ENCODE results near the gene ZFP1.

The ZFP1 gene
- 3.1 to 13.0 (median 8.4) reads per million in 17 experiments for total RNA-seq

DNA sequence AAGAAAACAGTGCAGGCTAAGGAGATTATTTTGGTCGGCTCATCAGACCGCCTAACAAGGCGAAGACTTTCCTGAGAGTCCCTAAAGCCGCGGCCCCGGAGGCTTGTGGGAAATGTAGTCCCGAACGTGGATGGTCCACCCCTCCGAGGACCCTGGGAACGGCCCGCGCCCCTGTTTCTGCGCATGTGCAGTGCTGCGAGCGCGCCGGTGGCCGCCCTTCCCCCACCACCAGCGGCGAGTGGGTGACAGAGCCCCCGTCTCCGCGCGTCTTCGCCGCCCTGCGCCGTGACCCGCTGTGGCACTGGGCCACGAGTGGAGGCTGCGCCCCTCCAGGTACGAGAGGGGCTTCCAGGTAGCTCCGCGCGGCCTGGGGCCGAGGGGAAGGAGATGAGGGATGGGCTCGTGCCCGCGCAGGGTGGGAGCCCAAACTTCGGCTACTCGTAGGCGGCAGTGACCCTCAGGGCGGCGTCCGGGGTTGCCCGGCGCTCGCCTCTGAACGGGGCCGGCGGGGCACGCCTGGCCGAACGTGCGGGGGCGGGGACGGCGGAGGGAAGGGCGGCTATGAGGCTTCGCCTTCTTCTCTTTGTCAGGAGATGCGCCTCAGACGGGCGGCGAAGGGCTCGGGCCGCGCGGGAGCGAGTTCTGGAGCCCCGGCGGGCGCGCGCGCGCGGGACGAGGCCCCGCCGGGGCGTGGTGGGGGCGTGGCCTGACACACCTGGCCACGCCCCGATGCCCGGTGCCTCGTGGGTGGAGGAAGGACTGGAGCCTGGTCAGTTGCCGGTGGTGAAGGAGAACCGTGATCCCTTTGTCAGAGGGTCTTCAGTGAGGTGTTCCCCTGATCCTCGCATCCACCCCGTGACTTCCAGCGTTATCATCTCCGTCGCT is at the start of gene ZFP1:
Gene ZFP1, plus strand, starts transcription at position 214 of the 885 bp plus-strand sequence. CDS start 4,428 bp downstream, outside the sequence.
- peak; percentile 96 to 98 (median 96) for DNase-seq

DNA sequence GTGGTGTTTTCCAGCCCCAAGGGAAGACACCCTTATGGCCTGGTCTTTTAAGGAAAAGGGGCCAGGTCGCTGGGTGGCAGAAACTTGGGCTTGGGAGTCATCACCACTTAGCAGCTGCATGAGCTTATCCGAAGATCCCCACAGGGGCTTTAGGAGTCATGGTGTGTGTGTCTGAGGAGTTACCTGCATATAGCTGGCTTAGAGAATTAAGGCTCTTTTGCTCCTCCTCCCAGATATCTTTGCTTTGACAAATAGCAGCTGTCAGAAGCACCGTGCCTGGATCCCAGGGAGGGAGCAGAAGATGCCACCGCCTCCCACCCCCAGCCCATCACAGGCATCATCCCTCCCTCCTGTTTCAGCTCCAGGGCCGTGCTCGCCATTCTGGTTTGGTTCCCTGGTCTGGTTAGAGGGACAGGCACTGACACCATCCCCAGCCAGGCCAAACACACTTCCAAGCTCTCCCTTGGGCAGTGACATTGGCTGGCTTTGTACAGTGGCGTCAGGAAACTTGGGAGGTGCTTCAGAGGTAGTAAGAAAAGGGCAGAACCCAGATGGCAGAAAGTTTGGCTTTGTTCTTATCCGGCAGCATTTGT is 49.2 kb upstream of the ZFP1 start:
- DNase-seq = no peak

DNA sequence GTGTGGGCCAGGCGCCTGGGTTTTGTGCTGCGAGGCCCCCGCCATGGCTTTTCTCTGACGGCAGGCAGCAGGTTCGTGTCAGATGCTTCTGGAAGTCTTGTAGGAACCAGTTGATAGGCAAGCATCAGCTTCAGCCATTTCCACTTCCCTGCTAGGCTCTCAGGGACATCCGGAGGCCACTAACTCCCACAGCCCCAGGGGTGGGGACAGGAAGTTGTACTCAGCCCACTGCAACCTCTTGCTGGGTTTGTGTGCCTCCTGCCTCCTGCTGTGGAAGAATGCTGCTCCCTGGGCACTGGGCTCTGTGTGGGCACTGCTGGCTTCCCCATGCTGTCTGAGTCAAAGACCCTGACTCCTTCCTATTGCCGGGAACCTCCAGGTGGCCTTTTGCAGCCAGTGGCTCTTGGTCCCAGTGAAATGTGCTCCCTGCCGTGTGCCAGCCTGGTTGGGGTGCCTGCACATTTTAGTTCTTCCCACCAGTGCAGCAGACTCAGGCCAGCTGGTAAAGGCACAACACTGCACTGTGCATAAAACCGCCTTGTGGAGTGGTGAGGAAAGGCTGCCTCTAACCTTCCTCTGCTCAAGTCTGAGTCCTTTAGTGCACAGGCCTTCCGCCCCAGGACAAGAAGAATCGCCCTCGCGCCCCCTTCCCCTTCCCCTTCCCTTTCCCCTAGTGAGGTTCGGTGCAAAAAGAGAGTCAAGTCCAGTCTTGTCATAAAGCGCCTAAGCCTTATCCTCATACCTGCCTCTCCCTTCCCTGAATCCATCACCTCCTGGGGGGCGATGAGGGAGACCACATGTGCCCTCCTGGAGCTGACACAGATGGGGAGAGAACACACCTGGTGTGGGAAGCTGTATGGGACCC is 48.4 kb upstream of the ZFP1 start:
- peak; percentile 78 to 89 (median 89) for DNase-seq

- DNase-seq = no peak
Measured at GRCh38 chr16:75100603-75100990, 47.7 kb upstream of the ZFP1 start.

GRCh38 chr16:75101635-75102034 is 46.7 kb upstream of the ZFP1 start:
- DNase-seq = no peak

DNA sequence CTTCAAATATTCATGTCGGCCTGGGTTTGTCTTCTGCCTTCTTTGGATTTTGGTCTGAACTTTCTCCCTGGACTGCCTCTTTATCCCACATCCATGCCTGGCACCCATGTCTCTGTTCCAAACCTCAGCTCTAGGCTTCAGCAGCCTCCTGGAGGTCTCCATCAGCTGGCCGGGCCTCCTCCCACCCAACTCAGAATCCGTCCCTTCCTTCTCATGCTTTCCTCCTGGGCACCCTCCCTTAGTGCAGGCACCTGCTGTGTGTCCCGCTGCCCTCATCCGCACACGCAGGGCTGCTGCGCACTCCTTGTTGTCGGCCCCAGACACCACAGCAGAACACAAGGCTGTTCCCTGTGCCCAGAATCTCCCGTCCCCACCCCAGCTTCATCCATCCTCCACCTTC is 45.7 kb upstream of the ZFP1 start:
- no peak for DNase-seq

DNA sequence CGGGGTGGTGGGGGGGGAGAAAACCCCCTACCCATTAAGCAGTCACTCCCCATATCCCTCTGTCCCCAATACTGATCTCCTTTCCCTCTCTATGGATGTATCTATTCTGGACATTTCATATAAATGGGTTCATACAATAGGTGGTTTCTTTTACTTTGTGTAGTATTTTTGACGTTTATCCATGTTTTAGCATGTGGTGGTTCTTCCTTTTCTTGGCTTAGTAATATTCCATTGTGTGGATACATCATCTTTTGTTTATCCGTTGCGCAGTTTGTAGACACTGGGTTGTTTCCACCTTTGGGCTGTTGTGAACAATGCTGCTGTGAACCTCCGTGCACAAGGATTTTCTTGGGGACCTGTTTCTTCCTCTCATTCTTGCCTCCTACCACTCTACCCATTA is 44.3 kb upstream of the ZFP1 start:
- no peak for DNase-seq

GRCh38 chr16:75104836-75105235 is 43.5 kb upstream of the ZFP1 start:
- no peak for DNase-seq

DNA sequence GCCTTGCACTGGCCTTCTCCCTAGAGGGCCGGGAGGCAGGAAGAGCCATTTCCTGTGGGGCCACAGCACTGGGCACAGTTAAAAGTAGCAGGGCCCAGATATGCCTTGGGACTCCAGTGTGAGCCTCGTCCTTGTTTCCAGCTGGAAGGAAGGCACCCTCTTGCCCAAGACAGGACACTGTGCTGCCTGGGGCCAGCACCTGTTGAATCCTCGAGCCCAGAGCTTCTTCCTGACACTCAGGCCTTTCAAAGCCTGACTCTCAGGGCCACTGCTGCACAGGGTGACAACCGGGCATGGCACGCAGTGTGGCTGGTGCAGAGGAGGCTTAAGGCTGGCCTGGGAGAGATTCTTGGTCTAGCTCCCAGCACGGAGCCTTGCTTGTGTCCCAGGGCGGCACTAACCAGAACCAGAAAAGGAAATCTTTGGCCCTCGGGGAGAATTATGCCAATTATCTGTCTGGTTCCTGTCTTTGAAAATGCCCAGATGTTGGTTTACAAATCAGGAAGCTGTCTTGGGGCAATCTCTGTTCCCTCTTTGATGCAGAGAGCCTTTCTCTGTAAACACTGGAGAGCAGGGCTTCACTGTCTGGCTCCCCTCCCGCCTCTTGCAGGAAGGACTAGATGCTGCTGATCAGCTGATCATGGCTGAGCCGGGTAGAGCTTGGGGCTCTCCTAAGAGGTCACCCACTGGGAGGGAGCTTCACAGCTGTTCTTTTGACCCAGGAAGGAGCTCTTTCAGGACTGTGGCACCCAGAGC is 42.8 kb upstream of the ZFP1 start:
- DNase-seq = peak; percentile 81 to 92 (median 90)

GRCh38 chr16:75106351-75107274 is 41.7 kb upstream of the ZFP1 start:
- DNase-seq = no peak

DNA sequence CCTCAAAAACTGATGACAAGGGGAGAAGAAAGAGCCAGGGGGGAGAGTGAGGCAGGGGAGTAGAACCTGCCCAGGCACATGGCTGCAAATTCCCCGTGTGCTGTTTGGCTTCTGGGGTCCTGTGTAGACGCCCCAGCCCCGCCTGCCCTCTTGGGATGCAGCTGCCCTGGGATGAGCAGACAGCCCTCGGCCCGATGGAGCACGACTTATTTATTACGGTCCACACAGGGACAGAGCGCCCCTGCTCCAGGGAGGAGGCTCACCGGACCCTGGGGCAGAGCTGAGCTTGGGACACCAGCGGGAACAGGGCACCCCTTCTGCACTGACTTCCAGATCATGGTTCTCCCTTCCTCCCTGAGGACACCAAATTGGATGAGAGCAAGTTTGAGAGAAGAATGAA is 40.8 kb upstream of the ZFP1 start:
- no peak for DNase-seq

- peak; percentile 74 to 86 (median 84) for DNase-seq
Measured at GRCh38 chr16:75108792-75109731, 39.3 kb upstream of the ZFP1 start.

DNA sequence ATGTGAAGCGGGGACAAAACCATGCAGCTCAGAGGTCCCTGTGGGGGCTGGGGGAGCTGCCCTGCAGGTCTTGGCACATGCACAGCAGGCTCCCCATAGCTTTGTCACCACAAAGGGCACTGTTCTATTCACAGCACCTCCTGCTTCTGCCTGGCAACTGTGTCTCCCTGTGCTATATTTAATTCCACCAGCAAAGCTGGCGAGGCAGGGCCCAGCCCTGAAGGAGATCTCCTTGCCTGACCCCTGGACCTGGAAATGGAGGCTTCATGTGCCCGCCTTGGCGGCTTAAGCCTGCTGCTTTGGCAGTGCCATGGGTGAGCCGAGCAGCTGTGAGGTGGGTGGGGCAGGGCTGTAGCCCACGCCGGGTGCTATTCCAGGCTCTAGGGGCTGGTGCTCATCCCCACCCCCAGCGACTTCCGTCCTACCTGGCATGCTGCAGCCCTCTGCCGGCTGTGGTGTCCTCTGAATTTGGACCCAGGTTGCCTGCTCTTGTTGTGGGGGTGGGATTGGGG is 38.5 kb upstream of the ZFP1 start:
- peak in 2 of 4 experiments; percentile 25 to 28 for DNase-seq

DNA sequence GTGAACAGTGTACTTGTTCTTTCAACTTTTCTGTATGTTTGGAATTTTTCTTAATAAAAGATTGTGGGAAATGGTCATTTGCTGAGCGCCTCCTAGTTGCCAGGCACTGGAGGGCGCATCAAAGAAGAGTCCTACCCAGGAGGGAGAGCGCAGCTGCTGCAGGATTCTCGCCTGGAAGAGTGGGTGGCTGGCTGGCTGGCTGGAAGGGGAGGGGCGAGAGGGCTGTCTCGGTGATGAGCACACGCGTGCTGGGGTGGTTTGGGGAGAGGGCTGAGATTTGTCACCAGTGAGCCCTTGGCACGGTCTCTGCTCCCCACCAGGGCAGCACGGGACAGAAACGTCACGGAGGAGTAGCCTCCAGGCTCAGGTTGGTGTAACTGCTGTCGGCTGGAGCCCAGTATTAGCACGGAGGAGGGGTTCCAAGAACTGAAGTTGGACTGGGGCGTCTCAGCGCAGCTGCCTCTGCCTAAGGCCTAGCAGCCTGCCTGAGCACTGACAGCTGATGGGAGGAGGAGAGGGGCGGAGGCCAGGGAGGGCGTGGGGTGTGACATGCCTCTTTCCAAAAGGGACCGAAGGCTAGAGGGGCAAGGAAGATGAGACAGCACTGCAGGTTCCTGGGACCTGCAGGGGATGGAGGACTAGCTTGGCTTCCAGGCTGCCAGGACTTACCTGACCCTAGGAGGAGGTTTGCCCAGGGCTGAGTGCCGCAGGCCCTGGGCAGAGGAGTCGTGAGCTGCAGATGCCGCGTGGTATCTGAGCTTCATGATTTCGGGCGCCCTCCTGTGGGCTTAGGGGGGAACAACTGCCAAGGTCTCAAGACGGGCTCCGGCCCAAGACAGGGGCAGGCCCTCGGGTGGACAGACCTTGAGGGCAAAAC is 37.4 kb upstream of the ZFP1 start:
- peak; percentile 94 to 96 (median 95) for DNase-seq

DNA sequence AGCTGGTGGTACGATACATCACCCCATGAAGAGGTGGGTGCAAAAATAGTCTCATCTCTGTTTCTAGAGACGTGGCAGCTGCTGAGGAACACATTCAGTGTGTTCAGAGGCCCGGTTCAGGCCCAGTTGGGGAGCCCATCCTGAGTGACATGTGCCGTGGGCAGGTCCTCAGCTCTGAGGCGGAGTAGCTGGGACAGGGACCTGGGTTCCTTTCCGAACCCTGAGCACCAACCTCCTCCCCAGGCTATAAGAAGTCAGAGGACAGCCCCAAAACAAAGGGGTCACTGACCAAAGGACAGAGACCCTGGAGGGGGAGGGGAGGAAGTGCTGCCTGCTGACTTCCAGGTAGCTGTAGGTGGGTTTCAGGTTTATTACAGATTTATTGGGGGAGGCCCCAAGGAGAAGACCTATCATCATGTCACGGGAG is 36.8 kb upstream of the ZFP1 start:
- DNase-seq = no peak

DNA sequence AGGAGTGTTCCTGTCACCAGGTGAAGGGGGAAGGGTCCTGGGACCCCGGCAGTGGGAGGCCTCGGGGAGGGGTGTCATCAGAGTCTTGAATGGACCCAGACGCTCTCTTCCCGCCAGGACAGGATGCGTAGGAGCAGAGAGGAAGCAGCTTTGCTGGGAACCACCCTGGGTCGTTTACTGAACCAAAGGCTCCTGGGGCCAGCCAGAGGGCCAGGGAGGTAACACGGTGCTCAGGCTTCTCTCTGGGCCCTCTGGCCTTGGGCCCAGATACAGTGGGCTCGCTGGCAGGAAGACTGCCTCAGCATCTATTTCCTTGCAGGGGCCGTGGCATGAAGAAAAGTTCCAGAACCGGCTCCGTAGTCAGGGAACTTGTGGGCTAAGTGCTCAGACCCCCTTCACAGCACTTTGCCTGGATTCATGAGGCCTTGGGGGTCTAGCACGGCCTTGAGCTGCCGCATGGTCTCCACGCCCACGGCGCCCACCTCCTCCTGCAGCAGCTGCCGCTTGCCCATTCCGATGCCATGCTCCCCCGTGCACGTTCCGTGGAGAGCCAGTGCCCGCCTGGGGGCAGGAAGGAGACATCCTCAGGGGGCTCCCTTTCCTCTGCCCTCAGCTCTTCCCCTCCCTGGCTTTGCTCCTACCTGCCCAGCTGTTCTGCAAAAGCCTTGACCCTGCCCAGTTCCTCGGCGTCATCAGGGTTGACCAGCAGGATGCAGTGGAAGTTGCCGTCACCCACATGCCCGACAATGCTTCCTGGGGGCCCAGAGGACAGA is 36.2 kb upstream of the ZFP1 start:
- peak; percentile 49 to 77 (median 66) for DNase-seq

DNA sequence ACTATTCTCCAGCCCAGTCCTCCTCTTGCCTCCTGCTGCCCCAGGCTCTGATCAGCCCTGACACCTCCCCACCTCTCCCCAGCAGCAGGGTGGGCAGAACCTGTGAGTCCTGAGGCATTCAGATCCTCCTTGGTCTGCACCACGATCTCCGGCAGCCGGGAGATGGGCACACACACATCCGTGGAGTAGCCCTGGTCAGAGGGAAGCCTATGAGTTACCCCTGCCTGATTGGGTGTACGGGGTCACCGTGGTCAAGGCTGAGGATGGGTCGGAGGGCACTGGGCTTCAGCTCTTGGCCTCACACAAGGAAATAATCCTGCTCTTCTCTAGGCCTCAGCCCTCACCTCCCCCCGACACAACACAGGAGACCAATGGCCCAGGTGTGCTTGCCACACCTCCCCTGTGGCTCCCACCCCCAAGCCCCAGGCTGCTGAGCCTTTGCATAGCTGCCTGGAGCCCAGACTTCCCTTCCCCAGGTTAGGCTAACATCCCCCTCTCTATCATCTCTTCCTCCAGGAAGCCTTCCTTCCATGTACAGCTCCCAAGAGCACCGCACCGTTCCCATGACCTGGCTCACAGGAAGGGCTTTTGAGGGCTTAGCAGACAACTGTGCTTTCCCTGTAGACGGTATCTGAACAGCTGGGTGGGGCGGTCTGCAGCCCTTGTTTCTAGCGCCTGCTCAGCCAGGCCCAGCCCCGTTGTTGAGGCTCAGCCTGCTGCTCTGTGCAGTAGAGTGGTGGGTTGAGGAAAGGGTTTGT is 35.4 kb upstream of the ZFP1 start:
- DNase-seq = no peak

Data from suppressor macrophage (primary cell).